ENCODE data around the gene RALGPS1.

- no peak for TF ChIP-seq GATA3 (IDR thresholded peaks at IDR 0.05; ENCODE audit: low read depth, low read length)
- no peak for TF ChIP-seq GATA2 (IDR thresholded peaks at IDR 0.05; ENCODE audit: low read depth, low read length)
Measured at GRCh38 chr9:127193483-127193882, 278.9 kb downstream of the RALGPS1 start.

All from SH-SY5Y (cell line).